GM21447 (cell line): ENCODE results near the gene DCTN3.

Experiments
- ATAC-seq: cut with Tn5 transposase; IDR thresholded peaks from one replicate; pipeline ENCODE4 v1.9.1; 2021; ENCODE audit not compliant: unreplicated experiment

DCTN3 gene

DNA sequence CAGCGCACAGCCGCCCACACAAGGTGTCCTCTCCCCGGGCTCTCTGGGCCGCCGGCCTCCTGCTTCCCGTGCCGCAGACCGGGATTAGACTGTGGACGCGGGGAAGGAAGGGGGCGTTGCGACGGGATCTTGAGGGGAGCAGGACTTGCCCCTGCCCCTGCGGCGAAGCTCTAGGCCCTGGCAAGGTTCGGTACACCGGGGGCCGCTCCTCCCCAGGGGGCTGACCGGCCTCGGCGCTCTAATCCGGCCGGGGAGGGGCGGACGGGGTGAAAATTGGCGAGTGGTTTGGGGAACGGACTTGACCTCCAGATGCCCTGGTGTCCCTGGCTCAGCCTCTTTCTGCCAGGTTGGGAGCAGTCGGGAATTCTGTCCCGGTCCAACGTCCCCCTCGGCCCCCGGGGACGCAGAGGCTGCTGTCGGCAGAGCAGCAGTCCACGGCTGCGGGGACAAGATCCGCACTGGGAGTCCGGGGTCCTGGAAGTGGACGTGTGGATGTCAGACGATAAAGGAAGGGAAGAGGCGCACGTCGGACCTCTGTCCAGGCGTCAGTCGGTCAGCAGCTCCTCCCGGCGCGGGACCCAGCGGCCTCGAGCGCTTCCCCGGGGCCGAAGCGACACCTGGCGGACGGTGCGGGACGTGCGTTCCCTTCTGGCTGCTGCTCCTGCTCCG lies 28.9 kb downstream of the DCTN3 start:
- peak; percentile 67 for ATAC-seq

DNA sequence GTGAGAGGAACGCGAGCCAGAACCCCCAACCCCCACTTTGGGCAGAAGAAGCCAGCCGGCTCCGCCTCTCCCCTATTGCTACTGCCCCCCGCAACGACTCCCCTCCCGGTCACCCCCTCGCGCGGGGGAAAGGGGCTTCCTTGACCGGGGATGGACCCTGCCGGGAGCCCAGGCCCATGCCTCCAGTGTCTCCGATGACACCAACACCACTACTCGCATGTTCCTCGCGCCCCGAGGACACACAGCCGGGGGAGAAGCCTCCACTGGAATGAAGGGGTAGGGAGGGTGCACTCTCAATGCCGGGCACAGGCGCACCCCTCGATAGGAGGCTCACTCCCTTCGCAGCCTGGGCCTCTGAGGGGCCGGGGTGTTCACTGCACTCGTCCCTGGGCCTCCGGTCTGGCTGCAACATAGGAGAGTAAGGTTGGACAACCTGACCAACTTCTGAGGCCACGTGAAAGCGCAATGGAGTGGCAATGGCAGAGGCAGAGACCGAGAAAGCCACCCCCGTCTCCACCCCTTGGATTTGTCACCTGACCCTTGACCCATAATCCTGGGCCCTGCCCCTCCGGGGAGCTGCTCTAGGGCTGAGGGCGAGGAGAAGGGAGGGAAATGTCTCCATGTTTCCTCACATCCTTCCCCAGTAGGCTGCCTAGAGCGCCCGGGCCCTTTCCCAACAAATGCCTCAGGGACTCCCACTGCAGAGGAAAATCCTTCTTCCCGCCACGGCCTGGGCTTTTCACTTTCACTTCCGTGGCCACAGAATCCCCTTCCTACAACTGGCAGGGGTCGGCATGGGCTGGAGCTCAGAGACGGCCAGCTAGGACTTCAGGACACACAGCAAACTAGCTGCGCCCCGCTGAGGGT lies 29.7 kb downstream of the DCTN3 start:
- no peak for ATAC-seq

DNA sequence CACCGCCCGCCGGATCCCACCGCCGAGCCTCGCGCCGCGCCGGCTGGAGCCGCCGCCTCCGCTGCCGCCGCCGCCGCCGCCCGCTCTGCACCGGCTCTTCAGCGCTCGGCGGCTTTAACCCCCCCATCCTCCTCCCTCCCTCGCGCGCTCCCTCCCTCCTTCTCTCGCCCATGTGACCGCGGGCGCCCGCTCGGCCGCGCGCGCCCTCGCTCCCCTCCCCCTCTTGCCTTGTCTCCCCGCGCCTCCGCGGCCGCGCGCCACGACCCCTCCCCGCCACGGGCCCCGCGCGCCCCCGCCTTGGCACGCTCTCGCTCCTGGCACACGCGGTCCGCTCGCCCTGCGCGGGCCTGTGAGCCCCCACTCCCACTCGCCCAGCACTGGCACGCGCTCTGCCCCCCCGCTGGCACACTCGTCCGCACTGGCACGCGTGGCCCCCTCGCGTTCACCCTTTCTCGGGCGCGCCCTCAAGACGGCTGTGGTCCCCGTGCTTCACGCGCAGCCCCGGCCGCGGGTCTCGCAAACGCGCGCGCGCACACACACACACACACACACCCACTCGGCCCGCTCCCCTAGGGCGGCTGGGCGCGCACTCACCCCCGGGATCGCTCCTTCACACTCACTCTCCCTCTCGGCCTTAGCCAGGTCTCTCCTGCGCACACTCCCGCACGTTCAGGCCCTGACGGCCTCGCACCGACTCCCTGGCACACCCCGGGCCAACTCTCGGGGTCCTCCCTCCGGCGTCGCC lies 30.5 kb downstream of the DCTN3 start, which contains the start of gene CNTFR:
TSS of gene CNTFR (minus strand) at position 89 of the 745 bp plus-strand sequence. CDS start 20,743 bp downstream, outside the sequence.
- ATAC-seq = no peak

DNA sequence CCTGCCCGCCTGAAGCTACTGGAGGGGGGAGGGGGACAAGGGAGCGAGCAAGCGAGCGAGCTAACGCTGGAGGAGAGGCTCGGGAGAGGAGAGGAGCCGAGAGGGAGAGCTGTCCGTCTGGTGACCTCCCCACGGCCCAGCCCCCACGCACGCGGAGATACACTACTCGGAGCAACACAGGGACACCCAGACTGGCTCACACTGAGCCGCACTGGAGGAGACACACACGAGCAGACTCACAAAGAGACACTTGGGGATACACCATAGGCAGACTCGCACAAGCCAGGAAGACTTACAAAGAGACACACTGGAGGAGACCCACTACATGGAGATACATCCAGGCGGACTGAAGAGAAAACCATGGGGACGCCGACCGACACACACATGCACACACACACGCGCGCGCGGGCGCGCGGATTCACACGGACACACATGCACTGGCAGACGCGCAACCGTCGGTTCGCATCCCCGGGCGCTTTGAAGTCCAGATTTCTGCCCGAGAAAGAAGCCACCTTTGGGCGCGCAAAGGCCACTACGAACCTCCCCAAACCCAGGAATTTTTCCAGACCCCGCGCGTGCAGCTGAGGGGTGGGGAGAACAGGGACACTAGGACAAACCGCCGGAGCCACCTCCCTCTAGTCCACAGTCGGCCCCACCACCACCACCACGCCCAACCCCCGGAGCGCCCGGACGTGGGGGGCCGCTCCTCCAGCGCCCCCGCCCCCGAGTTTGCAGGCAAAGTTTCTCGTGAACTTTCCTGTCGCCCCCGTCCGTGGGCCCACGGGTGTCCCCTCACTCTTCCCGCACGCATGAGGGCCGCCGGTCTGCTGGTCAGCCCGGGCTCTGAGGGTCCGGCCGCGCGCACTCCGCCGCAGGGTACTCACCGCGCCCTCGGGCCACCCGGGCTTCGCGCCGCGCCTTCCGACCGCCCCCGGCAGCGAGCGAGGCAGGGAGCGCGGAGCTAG lies 31.3 kb downstream of the DCTN3 start:
- ATAC-seq = no peak

DNA sequence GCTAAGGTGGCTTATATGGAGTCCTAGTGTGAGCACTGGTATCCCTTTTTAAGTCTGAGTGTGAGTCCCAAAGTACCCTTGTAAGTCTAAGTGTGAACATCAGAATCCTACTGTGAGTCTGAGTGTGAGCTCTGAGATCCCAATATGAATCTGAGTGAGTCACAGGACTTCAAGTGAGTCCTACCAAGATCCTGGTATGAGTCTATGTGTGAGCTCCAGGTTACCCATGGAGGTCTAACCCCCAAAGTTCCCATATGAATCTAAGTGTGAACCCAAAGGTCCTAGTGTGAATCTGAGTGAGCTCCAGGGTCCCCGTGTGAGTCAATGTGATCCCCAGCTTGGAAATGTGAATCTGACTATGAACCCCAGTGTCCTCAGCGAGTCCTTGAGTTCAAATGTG lies 33.0 kb downstream of the DCTN3 start:
- ATAC-seq = no peak

DNA sequence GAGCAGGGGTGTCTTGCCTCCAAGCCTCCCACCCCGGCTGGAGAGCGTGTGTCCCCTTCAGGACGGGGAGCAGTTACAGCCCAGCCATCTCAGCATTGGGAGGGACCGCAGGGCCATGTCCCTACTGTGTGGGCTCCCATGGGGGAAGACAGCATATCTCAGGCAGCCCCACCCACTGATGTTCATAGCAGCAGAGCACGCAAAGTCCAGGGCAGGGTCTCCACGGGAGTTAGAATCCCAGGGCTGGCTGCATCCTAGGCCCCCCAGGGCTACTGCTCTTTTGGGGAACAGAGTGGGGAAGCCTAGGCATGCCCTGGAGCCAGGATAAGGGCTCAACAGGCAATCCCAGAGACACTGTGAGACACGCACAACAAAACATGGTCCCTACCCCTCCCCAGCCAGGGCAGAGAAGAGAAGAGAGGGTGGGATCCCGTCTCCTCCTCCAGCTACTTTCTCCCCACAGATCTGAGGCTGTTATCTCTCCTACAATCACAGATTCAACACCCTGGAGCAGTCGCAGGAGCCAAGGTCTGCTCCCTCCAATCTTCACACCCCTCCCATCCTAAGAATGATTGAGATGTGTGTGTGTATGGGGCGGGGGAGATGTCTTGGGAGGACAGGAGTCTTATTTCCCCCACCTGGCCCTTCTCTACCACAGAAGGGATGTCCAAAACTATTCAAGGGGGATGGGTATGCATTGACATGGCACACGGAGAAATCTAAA lies 34.2 kb downstream of the DCTN3 start:
- no peak for ATAC-seq

DNA sequence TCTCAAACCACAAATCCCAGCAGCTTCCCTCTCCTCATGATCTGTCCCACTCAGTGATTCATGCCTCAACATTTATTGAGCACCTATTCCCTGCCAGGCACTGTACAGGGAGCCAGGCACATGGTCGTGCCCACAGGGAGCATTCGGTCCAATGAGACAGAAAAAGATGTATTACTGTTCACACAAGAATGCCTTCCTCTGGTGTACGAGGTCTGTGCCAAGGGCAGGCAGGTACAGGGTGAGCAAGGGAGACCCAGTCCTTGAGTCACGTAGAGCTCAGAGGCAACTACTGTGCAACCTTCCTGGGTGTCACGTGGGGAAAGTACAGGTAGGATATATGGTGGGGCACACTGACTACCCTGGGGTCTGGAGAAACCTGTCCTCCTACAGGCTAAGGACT lies 35.3 kb downstream of the DCTN3 start:
- ATAC-seq = no peak

DNA sequence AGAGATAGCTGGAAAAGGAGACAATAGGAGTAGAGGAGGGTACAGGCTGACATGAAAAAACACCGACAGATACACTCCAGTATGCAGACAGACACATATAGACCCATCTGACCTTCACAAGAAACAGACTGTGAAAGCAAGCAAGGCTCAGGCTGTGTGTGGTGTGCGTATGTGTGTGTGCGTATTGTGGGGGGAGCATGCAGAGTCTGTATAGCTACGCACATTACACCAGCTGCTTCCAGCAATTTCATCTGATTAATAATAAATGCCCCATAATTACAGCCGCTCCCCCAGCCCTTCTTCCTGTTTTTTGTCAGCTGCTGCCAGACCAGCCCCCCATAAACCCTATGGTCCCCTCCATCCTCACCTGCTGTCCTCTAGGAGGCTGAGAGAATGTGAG lies 37.5 kb downstream of the DCTN3 start:
- no peak for ATAC-seq

DNA sequence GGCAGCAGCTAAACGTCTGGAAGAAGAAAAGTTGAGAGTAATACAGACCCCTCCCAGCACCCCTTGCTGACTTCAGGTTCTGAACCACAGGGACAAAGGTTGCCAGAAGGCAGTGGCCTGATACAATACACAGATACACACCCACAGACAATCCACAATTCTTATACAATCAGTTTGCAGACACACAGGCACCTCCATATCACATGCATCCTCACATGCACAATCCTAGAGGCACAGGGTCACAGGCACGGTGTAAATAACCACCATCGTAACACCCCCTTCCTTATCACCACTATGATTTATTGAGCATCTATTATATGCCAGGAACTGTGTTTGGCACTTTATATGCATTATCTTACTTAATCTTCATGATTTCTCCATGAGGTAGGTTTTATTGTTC lies 39.0 kb downstream of the DCTN3 start:
- ATAC-seq = no peak

DNA sequence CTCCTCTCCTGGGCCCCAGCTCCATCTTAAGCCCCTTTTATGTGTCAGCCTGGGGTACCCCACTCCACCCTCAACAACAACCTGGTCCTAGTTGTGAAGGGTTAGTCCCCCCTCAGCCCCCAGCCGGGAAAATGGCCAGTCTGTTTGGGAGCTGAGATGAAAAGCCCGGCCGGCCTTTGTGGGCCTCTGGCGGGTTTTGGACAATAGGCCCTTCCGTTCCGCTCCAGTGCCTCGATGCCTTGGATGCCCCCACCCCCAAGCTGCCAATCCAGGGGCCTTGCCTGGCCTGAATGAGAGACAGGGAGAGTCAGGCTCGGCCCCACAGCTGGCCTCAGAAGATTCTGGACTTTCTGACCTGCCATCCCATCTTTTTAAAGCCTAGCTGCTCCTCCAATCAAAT lies 39.9 kb downstream of the DCTN3 start:
- ATAC-seq = no peak

DNA sequence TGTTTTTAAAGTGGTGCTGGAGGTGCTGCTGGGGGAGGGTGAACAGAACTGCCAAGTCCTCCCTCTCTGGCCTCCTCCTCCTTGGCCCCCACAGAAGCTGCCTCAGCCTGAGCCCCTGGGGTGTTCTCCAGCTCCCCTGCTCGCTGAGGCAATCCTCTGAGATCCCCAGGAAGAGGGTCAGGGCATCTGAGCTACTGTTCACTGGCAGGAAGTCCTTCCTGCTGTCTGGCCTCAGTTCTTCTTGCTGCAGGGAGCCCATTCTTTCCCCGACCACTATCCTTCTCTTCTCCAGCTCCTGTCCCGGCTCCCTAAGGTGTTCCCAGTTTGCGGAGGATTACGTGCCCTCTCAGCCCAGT lies 40.5 kb downstream of the DCTN3 start:
- ATAC-seq = no peak

DNA sequence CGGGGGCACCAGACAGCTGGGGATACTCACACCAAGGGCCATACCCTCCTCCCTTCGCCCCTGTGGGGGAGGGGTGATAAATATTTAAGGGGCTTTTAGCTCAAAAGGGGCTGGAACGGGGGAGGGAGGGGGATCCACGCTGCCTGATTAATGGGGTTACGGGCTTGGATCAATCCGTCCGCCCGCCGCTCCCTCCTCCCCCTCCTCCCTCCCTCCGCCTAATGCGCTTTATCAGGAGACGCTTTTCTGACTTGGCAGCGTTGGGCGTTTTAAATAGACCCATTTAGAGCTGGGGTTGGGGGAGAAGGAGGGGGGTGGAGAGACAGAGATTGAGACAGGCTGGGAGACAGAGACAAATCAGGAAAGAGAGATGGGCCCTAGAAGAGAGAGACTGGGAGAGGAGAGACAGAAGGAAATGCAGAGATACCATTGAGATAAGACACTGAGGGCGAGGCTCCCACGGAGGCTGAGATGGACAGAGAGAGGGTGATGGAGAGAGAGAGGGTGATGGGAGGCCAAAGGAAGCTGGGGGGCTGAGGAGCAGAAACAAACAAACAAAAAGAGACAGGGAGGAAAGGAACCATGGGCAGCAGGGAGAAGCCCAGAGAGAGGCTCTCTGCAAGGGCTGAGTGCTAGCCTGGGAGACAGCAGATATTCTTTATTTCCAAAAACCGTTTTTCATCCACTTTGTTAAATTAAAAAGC lies 41.0 kb downstream of the DCTN3 start:
- ATAC-seq = no peak

DNA sequence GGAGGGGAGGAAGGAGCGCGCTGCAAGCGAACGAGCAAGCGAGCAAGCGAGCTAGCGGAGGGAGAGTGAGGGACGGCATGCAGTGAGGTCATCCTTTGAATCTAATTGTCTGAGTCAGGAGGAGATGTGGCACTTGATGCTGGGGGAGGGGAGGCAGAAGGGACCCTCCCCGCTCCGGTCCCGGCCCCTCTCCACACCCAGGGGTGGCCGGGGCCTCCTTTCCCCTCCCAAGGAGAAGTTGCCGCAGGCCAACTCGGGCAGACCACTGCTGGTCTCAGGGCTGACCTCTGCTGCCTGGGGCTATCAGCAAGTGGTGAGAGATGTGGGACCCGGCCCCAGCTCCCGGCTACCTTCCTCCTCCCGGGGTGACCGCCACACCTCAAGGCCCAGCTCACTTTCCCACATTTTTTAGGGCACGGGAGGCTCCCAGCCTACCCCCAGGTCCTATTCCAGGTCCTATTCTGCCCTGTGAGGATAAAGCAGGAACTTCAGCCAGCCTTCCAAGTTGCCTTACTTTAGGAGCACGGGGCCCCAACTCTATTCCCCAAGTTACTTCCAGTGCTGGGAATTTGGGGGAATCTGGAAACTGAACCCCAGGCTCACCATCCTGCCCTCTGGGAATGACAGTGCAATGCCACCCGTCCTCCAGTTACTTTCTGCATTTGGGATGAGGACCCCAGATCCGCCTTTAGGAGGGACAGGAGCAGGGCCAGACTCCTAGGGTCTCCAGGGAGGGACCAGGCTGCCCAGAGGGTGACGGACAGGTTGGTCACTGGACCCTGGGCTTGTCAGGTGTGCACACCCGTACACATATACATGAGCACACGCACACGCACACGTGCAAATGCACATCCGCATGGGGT lies 41.8 kb downstream of the DCTN3 start:
- ATAC-seq = no peak

DNA sequence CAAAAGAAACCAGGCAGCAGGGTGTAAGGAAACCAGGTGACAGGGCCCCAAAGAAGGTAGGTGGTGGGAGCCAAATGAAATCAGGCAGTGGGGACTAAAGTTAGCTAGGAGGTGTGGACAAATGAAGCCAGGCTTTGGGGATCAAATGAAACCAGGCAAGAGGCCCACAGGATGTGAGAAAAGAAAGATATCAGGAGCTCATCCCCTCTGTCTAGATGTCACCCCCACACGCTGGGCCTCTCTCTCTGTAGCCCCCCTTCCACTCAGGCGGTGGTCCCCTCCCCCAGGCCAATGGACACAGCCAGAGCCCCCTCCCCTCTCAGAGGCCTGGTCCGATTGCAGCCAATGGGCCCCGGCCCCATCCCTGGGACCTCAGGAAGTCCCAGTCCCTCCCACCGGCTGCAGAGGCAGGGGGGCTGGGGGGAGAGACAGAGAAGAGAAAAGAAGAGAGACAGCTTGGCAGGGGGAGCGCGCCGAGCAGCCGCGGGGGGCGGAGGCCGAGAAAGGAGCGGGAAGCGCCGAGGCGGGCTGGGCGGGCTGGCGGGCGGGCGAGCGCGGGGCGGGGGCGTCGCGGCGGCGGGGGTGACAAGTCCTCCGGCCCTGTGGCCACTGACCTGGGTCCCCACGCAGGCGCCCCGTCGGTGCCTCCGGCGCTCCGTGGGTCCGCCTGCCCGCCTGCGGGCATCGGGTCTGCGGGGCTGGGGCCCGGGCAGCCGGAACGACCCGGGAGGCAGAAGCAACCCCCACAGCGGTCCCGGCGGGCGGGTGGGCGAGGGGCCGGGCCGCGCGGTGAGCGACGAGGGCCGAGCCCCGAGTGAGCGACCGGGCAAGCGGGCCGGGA lies 42.7 kb downstream of the DCTN3 start:
- ATAC-seq = no peak

DNA sequence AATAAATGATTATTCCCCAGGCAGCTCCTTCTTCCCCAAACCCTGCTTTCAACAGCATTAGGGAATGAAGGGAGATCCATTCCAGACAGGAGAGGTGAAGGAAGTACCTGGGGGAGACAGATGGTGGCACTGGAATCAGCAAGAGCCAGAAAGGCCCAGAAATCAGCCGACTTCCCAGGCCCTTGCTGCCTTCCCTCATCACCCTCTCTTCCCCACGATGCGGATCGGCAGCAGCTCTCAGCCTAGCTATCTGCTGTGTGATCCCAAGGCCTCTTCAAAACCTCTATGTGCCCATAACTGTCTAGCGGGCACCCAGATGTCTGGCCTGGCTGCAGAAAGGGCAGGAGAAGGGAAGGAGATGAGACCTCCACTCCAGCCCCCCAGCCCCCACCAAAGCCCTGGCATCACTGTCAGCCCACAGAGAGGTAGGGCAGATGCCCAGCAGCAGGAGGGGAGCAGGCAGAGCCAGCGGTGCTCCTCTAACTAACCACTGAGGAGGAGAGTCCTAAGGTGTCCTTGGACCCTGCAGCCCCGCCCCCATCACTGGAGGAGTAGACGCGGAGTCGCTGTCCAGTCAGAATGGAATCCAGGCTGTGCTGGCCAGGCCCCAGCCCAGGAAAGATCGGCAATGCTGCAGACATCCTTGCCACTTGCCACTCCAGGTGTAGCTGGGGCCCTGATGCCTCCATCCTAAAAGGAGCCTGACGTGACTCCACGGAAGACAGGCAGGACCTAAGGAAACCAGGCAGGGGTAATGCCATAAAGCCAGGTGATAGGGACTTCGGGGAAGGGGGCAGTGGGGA lies 43.5 kb downstream of the DCTN3 start:
- ATAC-seq = no peak

DNA sequence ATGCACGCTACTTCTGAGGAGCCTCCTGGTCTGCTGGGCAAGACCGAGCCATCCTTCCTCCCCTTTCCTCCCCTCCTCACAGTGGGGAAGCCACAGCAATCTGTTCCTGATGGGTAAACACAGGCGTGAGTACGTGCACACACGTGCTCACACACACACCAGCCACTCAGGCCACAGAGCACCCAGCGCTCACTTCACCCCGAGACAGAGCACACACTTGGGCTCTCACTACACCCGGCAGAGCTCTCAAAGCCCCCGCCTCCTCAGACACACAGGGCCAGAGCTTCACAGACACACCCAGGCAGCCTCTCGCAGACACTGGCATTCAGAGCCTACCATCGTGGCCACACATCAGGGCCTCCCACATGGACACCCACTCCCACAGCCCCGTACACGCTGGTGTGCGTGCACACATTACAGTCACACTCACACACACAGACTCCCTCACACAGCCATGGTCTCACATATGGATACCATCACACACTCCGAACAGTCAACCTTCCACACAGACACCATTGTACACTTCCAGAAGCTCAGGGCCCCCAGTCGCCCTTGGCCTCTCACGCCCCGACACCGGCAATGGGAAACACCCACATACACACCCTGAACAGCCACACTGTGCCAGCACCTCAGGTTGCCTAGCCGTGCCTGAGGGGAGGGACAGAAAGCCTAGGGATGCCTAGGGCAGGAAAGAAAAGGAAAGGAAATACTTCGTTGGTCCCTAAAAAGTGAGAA lies 44.3 kb downstream of the DCTN3 start:
- no peak for ATAC-seq
